ENCODE data around the gene PLIN1. TPM values are rescaled to one million over a fixed set of nuclear protein-coding genes. Genes with fewer than 3 reads are reported as not detected.

Gene PLIN1
- total RNA-seq, 2 experiments from 2014 or later: 0.50 to 1.1 TPM

DNA sequence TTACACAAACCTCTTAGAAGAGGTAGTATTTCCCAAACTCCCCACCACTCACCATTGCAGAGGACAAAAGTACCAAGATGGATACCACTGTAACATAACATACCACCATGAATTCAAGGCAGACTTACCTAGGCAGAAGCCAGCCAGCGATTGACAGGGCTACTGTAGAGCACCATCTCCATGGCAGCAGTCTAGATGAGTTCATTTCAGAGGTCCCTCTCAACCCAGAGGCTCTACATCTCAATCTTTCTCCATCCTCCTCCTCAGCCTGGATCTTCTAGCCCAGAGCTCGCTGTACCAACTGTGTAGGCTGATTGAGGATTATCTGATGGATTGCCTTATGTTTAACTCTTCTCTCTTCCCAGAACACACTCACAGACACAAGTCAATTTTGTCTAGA is 2.0 kb upstream of the PLIN1 start:
- H3K4me3 Mint-ChIP-seq: no peak overlapping the region
- peaks cover 7% of the 10 kb centered on the region for H3K36me3 Mint-ChIP-seq (ENCODE audit: low read depth)
- ChIA-PET CTCF (no interaction called here), POLR2A (no interaction called here)
- H3K27me3 Mint-ChIP-seq: no peaks in the 10 kb centered on the region
- ATAC-seq (no peak), DNase-seq (no peak)
- no peaks in the 10 kb centered on the region for H3K4me1 Mint-ChIP-seq (ENCODE audit: low read depth)
- TF ChIP-seq, protein P1, sequence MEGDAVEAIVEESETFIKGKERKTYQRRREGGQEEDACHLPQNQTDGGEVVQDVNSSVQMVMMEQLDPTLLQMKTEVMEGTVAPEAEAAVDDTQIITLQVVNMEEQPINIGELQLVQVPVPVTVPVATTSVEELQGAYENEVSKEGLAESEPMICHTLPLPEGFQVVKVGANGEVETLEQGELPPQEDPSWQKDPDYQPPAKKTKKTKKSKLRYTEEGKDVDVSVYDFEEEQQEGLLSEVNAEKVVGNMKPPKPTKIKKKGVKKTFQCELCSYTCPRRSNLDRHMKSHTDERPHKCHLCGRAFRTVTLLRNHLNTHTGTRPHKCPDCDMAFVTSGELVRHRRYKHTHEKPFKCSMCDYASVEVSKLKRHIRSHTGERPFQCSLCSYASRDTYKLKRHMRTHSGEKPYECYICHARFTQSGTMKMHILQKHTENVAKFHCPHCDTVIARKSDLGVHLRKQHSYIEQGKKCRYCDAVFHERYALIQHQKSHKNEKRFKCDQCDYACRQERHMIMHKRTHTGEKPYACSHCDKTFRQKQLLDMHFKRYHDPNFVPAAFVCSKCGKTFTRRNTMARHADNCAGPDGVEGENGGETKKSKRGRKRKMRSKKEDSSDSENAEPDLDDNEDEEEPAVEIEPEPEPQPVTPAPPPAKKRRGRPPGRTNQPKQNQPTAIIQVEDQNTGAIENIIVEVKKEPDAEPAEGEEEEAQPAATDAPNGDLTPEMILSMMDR (IDR thresholded peaks at IDR 0.05): no peak
- intact Hi-C loops (cut with micrococcal nuclease): no loop called here
- H3K27ac Mint-ChIP-seq: no peak overlapping the region
- no peaks in the 10 kb centered on the region for H3K9me3 Mint-ChIP-seq

DNA sequence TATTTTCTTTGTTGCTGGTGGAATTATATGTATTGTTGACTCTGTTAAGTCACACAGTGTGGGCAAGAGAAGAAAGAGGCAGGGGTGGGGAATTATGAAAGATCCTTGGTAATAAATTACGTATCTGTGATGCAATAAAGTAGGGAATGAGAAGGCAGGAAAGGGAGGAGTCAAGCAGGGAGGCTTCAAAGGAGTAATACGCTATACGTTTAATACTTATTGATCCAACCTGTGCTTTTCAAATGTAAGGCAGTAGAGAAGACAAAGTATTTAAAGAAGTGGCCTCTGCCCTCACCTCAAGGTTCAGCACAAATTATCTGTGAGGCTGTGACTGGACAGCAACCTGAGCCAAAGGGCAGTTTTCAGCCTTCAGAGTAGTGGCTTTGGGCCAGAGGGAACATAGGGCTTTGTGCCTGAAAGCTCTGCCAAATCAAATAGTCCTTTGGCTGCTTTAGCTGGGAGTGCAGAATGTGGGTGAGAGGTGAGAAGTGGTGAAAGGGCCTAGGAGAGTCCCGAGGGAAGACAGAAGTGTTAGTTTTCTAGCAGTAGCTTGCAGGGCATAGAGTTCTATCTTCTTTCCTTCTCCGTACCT is 1.2 kb upstream of the PLIN1 start:
- CTCF ChIA-PET: no interaction called here
- no peaks in the 10 kb centered on the region for H3K4me1 Mint-ChIP-seq (ENCODE audit: low read depth)
- H3K36me3 Mint-ChIP-seq (ENCODE audit: low read depth): peaks cover 4% of the 10 kb centered on the region
- H3K27ac Mint-ChIP-seq: no peak overlapping the region
- intact Hi-C loops (cut with micrococcal nuclease): no loop called here
- no peak overlapping the region for H3K4me3 Mint-ChIP-seq
- DNase-seq (no peak), ATAC-seq (no peak)
- POLR2A ChIA-PET: no interaction called here
- TF ChIP-seq, protein P1 (IDR thresholded peaks at IDR 0.05): no peak
- H3K9me3 Mint-ChIP-seq: no peaks in the 10 kb centered on the region
- no peaks in the 10 kb centered on the region for H3K27me3 Mint-ChIP-seq

DNA sequence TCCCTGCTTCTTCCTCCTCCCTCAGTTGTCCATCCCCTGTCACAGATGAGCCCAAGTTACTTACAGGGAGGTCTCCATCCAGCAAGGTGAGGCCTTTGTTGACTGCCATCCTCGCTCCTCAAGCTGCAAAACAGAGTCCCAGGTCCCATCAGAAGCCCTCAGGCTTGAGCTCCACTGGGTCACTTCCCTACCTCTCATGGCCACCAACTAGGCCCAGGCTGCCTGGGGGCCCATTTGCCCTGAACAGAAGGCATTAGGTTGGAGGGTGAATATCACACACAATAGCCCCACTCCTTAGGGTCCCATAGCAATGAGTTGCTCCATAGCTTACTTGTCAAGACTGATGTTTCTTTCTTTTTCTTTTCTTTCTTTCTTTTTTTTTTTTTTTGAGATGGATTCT is 1.8 kb downstream of the PLIN1 start:
- Mint-ChIP-seq H3K4me3 (no peak overlapping the region), H3K27me3 (no peaks in the 10 kb centered on the region), H3K4me1 (ENCODE audit: low read depth) (no peaks in the 10 kb centered on the region), H3K27ac (no peak overlapping the region), H3K36me3 (ENCODE audit: low read depth) (peaks cover 2% of the 10 kb centered on the region), H3K9me3 (no peaks in the 10 kb centered on the region)
- TF ChIP-seq, protein P1 (IDR thresholded peaks at IDR 0.05): no peak
- no peak for DNase-seq
- CTCF ChIA-PET: no interaction called here
- no peak for ATAC-seq
- intact Hi-C loops (cut with micrococcal nuclease): no loop called here
- POLR2A ChIA-PET: no interaction called here

DNA sequence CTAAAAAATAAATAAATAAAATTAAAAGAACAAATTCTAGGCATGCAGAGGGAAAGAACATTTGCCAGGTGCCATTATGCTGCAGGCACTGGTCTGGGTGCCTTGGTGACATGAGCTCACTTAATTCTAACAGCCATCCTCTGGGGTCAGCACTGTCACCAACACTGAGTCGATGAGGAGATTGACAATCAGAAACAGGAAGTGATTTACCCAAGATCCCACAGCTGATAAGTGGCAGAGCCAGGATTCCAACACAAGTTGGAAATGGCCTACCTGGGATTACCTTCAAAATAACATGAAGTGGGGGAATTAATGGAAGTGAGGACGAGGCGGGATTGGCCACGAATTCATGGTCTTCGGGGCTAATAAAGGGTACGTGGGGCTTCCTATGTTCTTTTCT is 3.6 kb downstream of the PLIN1 start:
- Mint-ChIP-seq H3K27me3 (no peaks in the 10 kb centered on the region), H3K36me3 (ENCODE audit: low read depth) (no peaks in the 10 kb centered on the region), H3K27ac (no peak overlapping the region), H3K4me1 (ENCODE audit: low read depth) (peaks cover 3% of the 10 kb centered on the region), H3K9me3 (no peaks in the 10 kb centered on the region), H3K4me3 (no peak overlapping the region)
- ChIA-PET POLR2A (no interaction called here), CTCF (interaction anchor here (1.2 kb wide), 1 partner anchor 10 kb away, joined by 3 read pairs; no protein-coding TSS in a partner anchor)
- ATAC-seq (no peak), DNase-seq (no peak)
- intact Hi-C loops (cut with micrococcal nuclease): no loop called here
- TF ChIP-seq, protein P1 (IDR thresholded peaks at IDR 0.05): no peak

DNA sequence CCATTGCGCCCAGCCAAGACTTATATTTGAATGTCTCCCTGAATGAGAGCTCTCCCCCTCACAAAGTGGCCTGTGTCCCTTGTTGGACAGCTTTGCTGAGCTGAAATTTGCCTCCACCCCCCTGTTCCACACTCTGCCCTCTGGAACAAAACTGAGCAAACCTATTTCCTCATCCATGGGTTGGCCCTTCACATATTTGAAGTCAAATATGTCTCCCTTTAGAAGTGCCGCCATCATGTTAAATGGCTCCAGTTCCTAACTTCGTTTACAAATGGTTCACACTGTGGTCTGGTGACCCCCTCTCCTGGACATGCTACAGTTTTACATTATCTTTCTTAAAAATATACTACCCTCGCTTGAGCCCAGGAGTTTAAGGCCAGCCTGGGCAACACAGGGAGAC is 4.6 kb downstream of the PLIN1 start:
- Mint-ChIP-seq H3K4me1 (ENCODE audit: low read depth) (peaks cover 3% of the 10 kb centered on the region), H3K4me3 (no peak overlapping the region), H3K27ac (no peak overlapping the region), H3K27me3 (no peaks in the 10 kb centered on the region), H3K36me3 (ENCODE audit: low read depth) (no peaks in the 10 kb centered on the region), H3K9me3 (no peaks in the 10 kb centered on the region)
- ChIA-PET CTCF (interaction anchor here (0.8 to 3.2 kb wide), 4 partner anchors 17 to 54 kb away, joined by 3 to 13 read pairs (median 7); no protein-coding TSS in a partner anchor), POLR2A (no interaction called here)
- TF ChIP-seq, protein P1 (IDR thresholded peaks at IDR 0.05): no peak
- ATAC-seq: no peak
- no peak for DNase-seq
- intact Hi-C loops (cut with micrococcal nuclease): no loop called here

Data from activated CD8-positive, alpha-beta T cell treated with anti-CD3 and anti-CD28 coated beads for 36 hours (primary cell).